RWPE2 (cell line): ENCODE results near the gene BAG2.

Source experiments
- ATAC-seq: fragments of 200-7000 bp; cut with Tn5 transposase; 3 replicates; pipeline ENCODE4 v1.9.1; 2021; ENCODE audit warnings: low read depth
- DNase-seq: peaks from one replicate; pipeline ENCODE4 v3.0.0-alpha.2; 2020; ENCODE audit warnings: low spot score
- H3K27ac ChIP-seq: fragments of 450-650 bp; 2 replicates; pipeline ENCODE4 v1.5.1; 2017; ENCODE audit warnings: mild to moderate bottlenecking; ENCODE audit not compliant: poor library complexity, severe bottlenecking
- H3K27me3 ChIP-seq: fragments of 250-450 bp; sonication (Bioruptor Pico); 2 replicates; pipeline ENCODE4 v1.5.1; 2021; ENCODE audit warnings: mild to moderate bottlenecking, moderate library complexity; ENCODE audit not compliant: insufficient read depth, poor library complexity, severe bottlenecking
- H3K36me3 ChIP-seq: fragments of 250-450 bp; sonication (Bioruptor Pico); 2 replicates; pipeline ENCODE4 v1.5.1; 2020; ENCODE audit warnings: low read depth, mild to moderate bottlenecking, moderate library complexity
- H3K4me1 ChIP-seq: fragments of 250-450 bp; sonication (Bioruptor Pico); 2 replicates; pipeline ENCODE4 v1.5.1; 2021; ENCODE audit warnings: mild to moderate bottlenecking, moderate library complexity; ENCODE audit not compliant: insufficient read depth, poor library complexity, severe bottlenecking
- H3K4me3 ChIP-seq: fragments of 250-450 bp; sonication (Bioruptor Pico); 2 replicates; pipeline ENCODE4 v1.5.1; 2021; ENCODE audit warnings: mild to moderate bottlenecking, moderate library complexity; ENCODE audit not compliant: severe bottlenecking
- H3K9me3 ChIP-seq: fragments of 250-450 bp; sonication (Bioruptor Pico); 2 replicates; pipeline ENCODE4 v1.5.1; 2021; ENCODE audit warnings: mild to moderate bottlenecking, moderate library complexity; ENCODE audit not compliant: severe bottlenecking
- CTCF ChIP-seq: fragments of 450-650 bp; IDR thresholded peaks from one replicate; pipeline ENCODE4 v1.5.1; 2017; ENCODE audit warnings: mild to moderate bottlenecking, moderate library complexity; ENCODE audit not compliant: poor library complexity, severe bottlenecking

Gene BAG2

GRCh38 chr6:57134954-57135353 is 37.2 kb upstream of the BAG2 start:
- Histone ChIP-seq H3K27ac (no peak overlapping the region), H3K4me1 (no peaks in the 10 kb centered on the region), H3K9me3 (no peaks in the 10 kb centered on the region), H3K27me3 (no peaks in the 10 kb centered on the region), H3K36me3 (peaks cover 61% of the 10 kb centered on the region), H3K4me3 (no peak overlapping the region)
- DNase-seq, result no peak
- no peak for ATAC-seq
- TF ChIP-seq CTCF, result no peak

GRCh38 chr6:57135885-57136284 is 36.2 kb upstream of the BAG2 start:
- Histone ChIP-seq H3K27ac (no peak overlapping the region), H3K36me3 (peaks cover 56% of the 10 kb centered on the region), H3K27me3 (no peaks in the 10 kb centered on the region), H3K4me1 (no peaks in the 10 kb centered on the region), H3K4me3 (no peak overlapping the region), H3K9me3 (no peaks in the 10 kb centered on the region)
- ATAC-seq (no peak), DNase-seq (no peak)
- TF ChIP-seq CTCF, result no peak

GRCh38 chr6:57137350-57137749 is 34.8 kb upstream of the BAG2 start:
- H3K4me3 ChIP-seq, result no peak overlapping the region
- DNase-seq (no peak), ATAC-seq (no peak)
- H3K4me1 ChIP-seq, result no peaks in the 10 kb centered on the region
- no peak for TF ChIP-seq CTCF
- H3K27me3 ChIP-seq, result no peaks in the 10 kb centered on the region
- peaks cover 62% of the 10 kb centered on the region for H3K36me3 ChIP-seq
- H3K9me3 ChIP-seq, result no peaks in the 10 kb centered on the region
- no peak overlapping the region for H3K27ac ChIP-seq

GRCh38 chr6:57138026-57138425 is 34.1 kb upstream of the BAG2 start:
- no peak overlapping the region for H3K27ac ChIP-seq
- no peaks in the 10 kb centered on the region for H3K9me3 ChIP-seq
- no peak for ATAC-seq
- DNase-seq, result no peak
- TF ChIP-seq CTCF, result no peak
- H3K4me3 ChIP-seq, result no peak overlapping the region
- H3K4me1 ChIP-seq, result no peaks in the 10 kb centered on the region
- H3K27me3 ChIP-seq, result no peaks in the 10 kb centered on the region
- H3K36me3 ChIP-seq, result peaks cover 64% of the 10 kb centered on the region

- TF ChIP-seq CTCF, result no peak
- ATAC-seq, result no peak
- peaks cover 61% of the 10 kb centered on the region for H3K36me3 ChIP-seq
These were observed 30.5 kb upstream of the BAG2 start for GRCh38 chr6:57141451-57142177.

More at GRCh38 chr6:57141451-57142177, 30.5 kb upstream of the BAG2 start:
- DNase-seq, result no peak
- no peak overlapping the region for H3K4me3 ChIP-seq
- no peaks in the 10 kb centered on the region for H3K9me3 ChIP-seq
- H3K27me3 ChIP-seq, result no peaks in the 10 kb centered on the region
- H3K4me1 ChIP-seq, result no peaks in the 10 kb centered on the region
- no peak overlapping the region for H3K27ac ChIP-seq
